Activated CD8-positive, alpha-beta T cell treated with anti-CD3 and anti-CD28 coated beads for 36 hours (primary cell): ENCODE data around the gene ST6GALNAC3. TPM values are rescaled to one million over a fixed set of nuclear protein-coding genes. Genes with fewer than 3 reads are reported as not detected.

ENCODE experiments used
- ATAC-seq: fragments of 200-7000 bp; cut with Tn5 transposase; one replicate; pipeline ENCODE4 v1.10.0; 2021; ENCODE audit warnings: mild to moderate bottlenecking, moderate library complexity
- CTCF ChIA-PET: fragments of 350-600 bp; sonication (Branson Sonifier 250); formaldehyde crosslinking; loops from one replicate; lab custom pipeline; 2021; ENCODE audit warnings: antibody characterized with exemption; lab: Charles Lee
- POLR2A ChIA-PET: fragments of 350-600 bp; sonication (Branson Sonifier 250); formaldehyde crosslinking; loops from one replicate; lab custom pipeline; 2021; ENCODE audit warnings: antibody characterized with exemption; lab: Charles Lee
- DNase-seq: peaks from one replicate; pipeline ENCODE4 v3.0.0-alpha.2; 2020
- H3K27ac Mint-ChIP-seq: one replicate; pipeline ENCODE4 v1.8.0; 2021; ENCODE audit warnings: mild to moderate bottlenecking, mixed read lengths
- H3K27me3 Mint-ChIP-seq: one replicate; pipeline ENCODE4 v1.8.0; 2021; ENCODE audit warnings: mixed read lengths
- H3K36me3 Mint-ChIP-seq: one replicate; pipeline ENCODE4 v1.8.0; 2021; ENCODE audit warnings: low read depth, mixed read lengths
- H3K4me1 Mint-ChIP-seq: one replicate; pipeline ENCODE4 v1.8.0; 2021; ENCODE audit warnings: low read depth, mixed read lengths
- H3K4me3 Mint-ChIP-seq: one replicate; pipeline ENCODE4 v1.8.0; 2021; ENCODE audit warnings: mild to moderate bottlenecking, moderate library complexity, mixed read lengths
- H3K9me3 Mint-ChIP-seq: one replicate; pipeline ENCODE4 v1.8.0; 2021; ENCODE audit warnings: mixed read lengths
- CTCF ChIP-seq: fragments of 200-600 bp; IDR thresholded peaks from one replicate; pipeline ENCODE4 v1.8.0; 2022; ENCODE audit warnings: antibody characterized with exemption, mild to moderate bottlenecking
- intact Hi-C: fragments of 100-400 bp; cut with micrococcal nuclease; formaldehyde crosslinking; loops from one replicate; pipeline ENCODE4 v1.10.0; 2022
- total RNA-seq, 2 experiments: library from RNA; stranded (reverse); gene quantifications; one replicate each; pipeline ENCODE4 v1.2.3, GENCODE V29; 2021

The ST6GALNAC3 gene
- total RNA-seq, 2 experiments from 2014 or later = 2.7 to 2.9 TPM

GRCh38 chr1:76471536-76471935 lies 397.0 kb downstream of the ST6GALNAC3 start:
- TF ChIP-seq CTCF = no peak
- ChIA-PET CTCF (no interaction called here), POLR2A (no interaction called here)
- Mint-ChIP-seq H3K9me3 (peaks cover 1% of the 10 kb centered on the region), H3K27ac (no peak overlapping the region), H3K4me3 (no peak overlapping the region), H3K36me3 (no peaks in the 10 kb centered on the region), H3K27me3 (no peaks in the 10 kb centered on the region), H3K4me1 (no peaks in the 10 kb centered on the region)
- DNase-seq (no peak), ATAC-seq (no peak)
- intact Hi-C loops = no loop called here

DNA sequence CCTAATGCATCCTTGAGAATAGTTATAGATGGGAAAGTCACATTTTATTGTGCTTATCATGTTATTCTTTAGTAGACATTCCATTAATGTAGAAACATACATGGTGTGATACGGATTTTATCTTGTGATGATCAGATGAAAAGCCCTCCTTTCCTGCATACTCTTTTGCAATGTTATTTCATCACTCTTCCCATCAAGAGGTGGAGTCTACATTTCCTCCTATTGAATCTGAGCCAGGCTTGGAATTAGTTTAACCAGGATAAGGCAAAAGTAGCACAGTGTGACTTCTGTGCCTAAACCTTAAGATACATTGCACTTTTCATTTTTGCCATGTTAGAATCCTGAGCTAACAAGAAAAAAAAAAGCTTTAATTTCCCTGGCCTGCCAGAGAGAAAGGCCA lies 399.0 kb downstream of the ST6GALNAC3 start:
- H3K36me3 Mint-ChIP-seq = no peaks in the 10 kb centered on the region
- H3K4me1 Mint-ChIP-seq = no peaks in the 10 kb centered on the region
- no peak for TF ChIP-seq CTCF
- H3K9me3 Mint-ChIP-seq = peaks cover 1% of the 10 kb centered on the region
- intact Hi-C loops = no loop called here
- DNase-seq (no peak), ATAC-seq (no peak)
- ChIA-PET CTCF (interaction anchor here (1.0 kb wide), 1 partner anchor 318 kb away, joined by 3 read pairs; no protein-coding TSS in a partner anchor), POLR2A (no interaction called here)
- H3K4me3 Mint-ChIP-seq = no peak overlapping the region
- H3K27me3 Mint-ChIP-seq = no peaks in the 10 kb centered on the region
- no peak overlapping the region for H3K27ac Mint-ChIP-seq

- no peaks in the 10 kb centered on the region for H3K27me3 Mint-ChIP-seq
- ATAC-seq (no peak), DNase-seq (no peak)
- no peak for TF ChIP-seq CTCF
- H3K27ac Mint-ChIP-seq = no peak overlapping the region
- no peaks in the 10 kb centered on the region for H3K4me1 Mint-ChIP-seq
- ChIA-PET CTCF (no interaction called here), POLR2A (no interaction called here)
- H3K36me3 Mint-ChIP-seq = no peaks in the 10 kb centered on the region
- no peak overlapping the region for H3K4me3 Mint-ChIP-seq
- intact Hi-C loops = no loop called here
- peaks cover 1% of the 10 kb centered on the region for H3K9me3 Mint-ChIP-seq
Measured at GRCh38 chr1:76474922-76475321, 400.4 kb downstream of the ST6GALNAC3 start.

GRCh38 chr1:76477156-76477555 lies 402.6 kb downstream of the ST6GALNAC3 start:
- TF ChIP-seq CTCF = no peak
- no peak overlapping the region for H3K4me3 Mint-ChIP-seq
- H3K9me3 Mint-ChIP-seq = peaks cover 1% of the 10 kb centered on the region
- no peaks in the 10 kb centered on the region for H3K27me3 Mint-ChIP-seq
- no peaks in the 10 kb centered on the region for H3K36me3 Mint-ChIP-seq
- intact Hi-C loops = no loop called here
- no peak for ATAC-seq
- ChIA-PET CTCF (no interaction called here), POLR2A (no interaction called here)
- no peak for DNase-seq
- H3K4me1 Mint-ChIP-seq = no peaks in the 10 kb centered on the region
- no peak overlapping the region for H3K27ac Mint-ChIP-seq

- intact Hi-C loops = no loop called here
- no peak overlapping the region for H3K27ac Mint-ChIP-seq
- H3K4me3 Mint-ChIP-seq = no peak overlapping the region
- DNase-seq (no peak), ATAC-seq (no peak)
- H3K9me3 Mint-ChIP-seq = peaks cover under 1% of the 10 kb centered on the region
- ChIA-PET POLR2A (no interaction called here), CTCF (no interaction called here)
- no peaks in the 10 kb centered on the region for H3K27me3 Mint-ChIP-seq
- TF ChIP-seq CTCF = no peak
- no peaks in the 10 kb centered on the region for H3K36me3 Mint-ChIP-seq
- no peaks in the 10 kb centered on the region for H3K4me1 Mint-ChIP-seq
Measured at GRCh38 chr1:76480827-76481226, 406.3 kb downstream of the ST6GALNAC3 start.
